ACC112 (cell line): ENCODE data around the gene PLCXD3.

Experiments
- H2AFZ ChIP-seq: fragments of 200-600 bp; sonication (generic); one replicate; pipeline ENCODE4 v1.6.0; 2017; ENCODE audit warnings: antibody characterized with exemption, low read length; ENCODE audit not compliant: unreplicated experiment
- H3K27ac ChIP-seq: fragments of 200-600 bp; sonication (generic); 2 replicates; pipeline ENCODE4 v1.5.1; 2014; ENCODE audit warnings: low read depth, mild to moderate bottlenecking, antibody characterized with exemption, low read length, moderate library complexity
- H3K27me3 ChIP-seq: fragments of 200-600 bp; sonication (generic); 2 replicates; pipeline ENCODE4 v1.6.1; 2014; ENCODE audit warnings: mild to moderate bottlenecking, antibody characterized with exemption, low read length, moderate library complexity, mixed read lengths; ENCODE audit not compliant: insufficient read depth
- H3K36me3 ChIP-seq: fragments of 200-600 bp; sonication (generic); 2 replicates; pipeline ENCODE4 v1.6.1; 2016; ENCODE audit warnings: mild to moderate bottlenecking, antibody characterized with exemption, low read length, moderate library complexity, mixed read lengths; ENCODE audit not compliant: insufficient read depth
- H3K4me1 ChIP-seq: fragments of 200-600 bp; sonication (generic); one replicate; pipeline ENCODE4 v1.6.1; 2016; ENCODE audit warnings: low read length, mixed read lengths; ENCODE audit not compliant: insufficient read depth, unreplicated experiment, control insufficient read depth
- H3K4me3 ChIP-seq: fragments of 200-600 bp; sonication (generic); 2 replicates; pipeline ENCODE4 v1.5.1; 2014; ENCODE audit warnings: mild to moderate bottlenecking, low read depth, low read length
- H3K79me2 ChIP-seq: fragments of 200-600 bp; sonication (generic); one replicate; pipeline ENCODE4 v1.6.0; 2016; ENCODE audit warnings: low read length; ENCODE audit not compliant: control insufficient read depth, unreplicated experiment, insufficient read depth

The PLCXD3 gene

GRCh38 chr5:41399839-41400238 lies 110.6 kb downstream of the PLCXD3 start:
- no peaks in the 10 kb centered on the region for H3K27me3 ChIP-seq
- no peaks in the 10 kb centered on the region for H3K4me1 ChIP-seq
- H2AFZ ChIP-seq: no peak overlapping the region
- no peaks in the 10 kb centered on the region for H3K36me3 ChIP-seq
- H3K79me2 ChIP-seq: no peaks in the 10 kb centered on the region
- H3K4me3 ChIP-seq: no peak overlapping the region
- H3K27ac ChIP-seq: no peak overlapping the region

- no peaks in the 10 kb centered on the region for H3K79me2 ChIP-seq
- H3K4me1 ChIP-seq: no peaks in the 10 kb centered on the region
- no peak overlapping the region for H3K27ac ChIP-seq
- no peak overlapping the region for H2AFZ ChIP-seq
- no peaks in the 10 kb centered on the region for H3K36me3 ChIP-seq
- H3K4me3 ChIP-seq: no peak overlapping the region
- H3K27me3 ChIP-seq: no peaks in the 10 kb centered on the region
Observed at GRCh38 chr5:41392016-41392415, 118.4 kb downstream of the PLCXD3 start.

- no peak overlapping the region for H2AFZ ChIP-seq
- no peaks in the 10 kb centered on the region for H3K79me2 ChIP-seq
- H3K4me1 ChIP-seq: no peaks in the 10 kb centered on the region
- no peak overlapping the region for H3K27ac ChIP-seq
- H3K27me3 ChIP-seq: no peaks in the 10 kb centered on the region
- H3K4me3 ChIP-seq: no peak overlapping the region
- no peaks in the 10 kb centered on the region for H3K36me3 ChIP-seq
Observed at GRCh38 chr5:41374631-41375030, 135.8 kb downstream of the PLCXD3 start.

GRCh38 chr5:41373230-41373629 lies 137.2 kb downstream of the PLCXD3 start:
- Histone ChIP-seq H3K36me3 (no peaks in the 10 kb centered on the region), H2AFZ (no peak overlapping the region), H3K4me1 (no peaks in the 10 kb centered on the region), H3K27me3 (no peaks in the 10 kb centered on the region), H3K27ac (no peak overlapping the region), H3K4me3 (no peak overlapping the region), H3K79me2 (no peaks in the 10 kb centered on the region)

GRCh38 chr5:41371738-41372137 lies 138.7 kb downstream of the PLCXD3 start:
- H2AFZ ChIP-seq: no peak overlapping the region
- H3K36me3 ChIP-seq: no peaks in the 10 kb centered on the region
- H3K4me3 ChIP-seq: no peak overlapping the region
- H3K4me1 ChIP-seq: no peaks in the 10 kb centered on the region
- H3K27me3 ChIP-seq: no peaks in the 10 kb centered on the region
- H3K27ac ChIP-seq: no peak overlapping the region
- no peaks in the 10 kb centered on the region for H3K79me2 ChIP-seq

GRCh38 chr5:41370482-41370881 lies 139.9 kb downstream of the PLCXD3 start:
- H3K79me2 ChIP-seq: no peaks in the 10 kb centered on the region
- no peaks in the 10 kb centered on the region for H3K4me1 ChIP-seq
- H3K27ac ChIP-seq: no peak overlapping the region
- H2AFZ ChIP-seq: no peak overlapping the region
- no peak overlapping the region for H3K4me3 ChIP-seq
- no peaks in the 10 kb centered on the region for H3K36me3 ChIP-seq
- H3K27me3 ChIP-seq: no peaks in the 10 kb centered on the region

GRCh38 chr5:41369799-41370198 lies 140.6 kb downstream of the PLCXD3 start:
- H3K4me1 ChIP-seq: no peaks in the 10 kb centered on the region
- no peaks in the 10 kb centered on the region for H3K27me3 ChIP-seq
- H3K79me2 ChIP-seq: no peaks in the 10 kb centered on the region
- no peak overlapping the region for H3K27ac ChIP-seq
- no peaks in the 10 kb centered on the region for H3K36me3 ChIP-seq
- H3K4me3 ChIP-seq: no peak overlapping the region
- no peak overlapping the region for H2AFZ ChIP-seq

GRCh38 chr5:41368158-41368557 lies 142.2 kb downstream of the PLCXD3 start:
- Histone ChIP-seq H3K79me2 (no peaks in the 10 kb centered on the region), H3K27me3 (no peaks in the 10 kb centered on the region), H3K4me3 (no peak overlapping the region), H3K27ac (no peak overlapping the region), H2AFZ (no peak overlapping the region), H3K36me3 (no peaks in the 10 kb centered on the region), H3K4me1 (no peaks in the 10 kb centered on the region)

- Histone ChIP-seq H3K27ac (no peak overlapping the region), H3K4me1 (no peaks in the 10 kb centered on the region), H3K27me3 (no peaks in the 10 kb centered on the region)
Observed at GRCh38 chr5:41365369-41365768, 145.0 kb downstream of the PLCXD3 start.

GRCh38 chr5:41364346-41364745 lies 146.1 kb downstream of the PLCXD3 start:
- H3K79me2 ChIP-seq: no peaks in the 10 kb centered on the region

More at GRCh38 chr5:41365369-41365768, 145.0 kb downstream of the PLCXD3 start:
- H3K79me2 ChIP-seq: no peaks in the 10 kb centered on the region
- no peak overlapping the region for H2AFZ ChIP-seq
- no peaks in the 10 kb centered on the region for H3K36me3 ChIP-seq
- H3K4me3 ChIP-seq: no peak overlapping the region

GRCh38 chr5:41363343-41363986 lies 146.9 kb downstream of the PLCXD3 start:
- Histone ChIP-seq H3K4me1 (no peaks in the 10 kb centered on the region), H3K79me2 (no peaks in the 10 kb centered on the region), H2AFZ (no peak overlapping the region), H3K36me3 (no peaks in the 10 kb centered on the region), H3K4me3 (no peak overlapping the region), H3K27me3 (no peaks in the 10 kb centered on the region), H3K27ac (no peak overlapping the region)

More at GRCh38 chr5:41364346-41364745, 146.1 kb downstream of the PLCXD3 start:
- no peak overlapping the region for H2AFZ ChIP-seq
- no peaks in the 10 kb centered on the region for H3K27me3 ChIP-seq
- H3K4me1 ChIP-seq: no peaks in the 10 kb centered on the region
- H3K27ac ChIP-seq: no peak overlapping the region
- no peak overlapping the region for H3K4me3 ChIP-seq
- no peaks in the 10 kb centered on the region for H3K36me3 ChIP-seq
